Measurements from ENCODE around the gene PDZD2.

GRCh38 chr5:31645420-31646081, 6.6 kb downstream of the PDZD2 start:
- no peak for TF ChIP-seq CTCF (IDR thresholded peaks at IDR 0.05)
- TF ChIP-seq POLR2A (IDR thresholded peaks at IDR 0.05): no peak

Measured in testis (tissue), 2 donors.